HG02884 (cell line): ENCODE results near the gene ADORA1.

Experiments used
- ATAC-seq: cut with Tn5 transposase; IDR thresholded peaks from one replicate; pipeline ENCODE4 v1.9.1; 2021; ENCODE audit warnings: mild to moderate bottlenecking, moderate library complexity; ENCODE audit not compliant: unreplicated experiment

Gene ADORA1

DNA sequence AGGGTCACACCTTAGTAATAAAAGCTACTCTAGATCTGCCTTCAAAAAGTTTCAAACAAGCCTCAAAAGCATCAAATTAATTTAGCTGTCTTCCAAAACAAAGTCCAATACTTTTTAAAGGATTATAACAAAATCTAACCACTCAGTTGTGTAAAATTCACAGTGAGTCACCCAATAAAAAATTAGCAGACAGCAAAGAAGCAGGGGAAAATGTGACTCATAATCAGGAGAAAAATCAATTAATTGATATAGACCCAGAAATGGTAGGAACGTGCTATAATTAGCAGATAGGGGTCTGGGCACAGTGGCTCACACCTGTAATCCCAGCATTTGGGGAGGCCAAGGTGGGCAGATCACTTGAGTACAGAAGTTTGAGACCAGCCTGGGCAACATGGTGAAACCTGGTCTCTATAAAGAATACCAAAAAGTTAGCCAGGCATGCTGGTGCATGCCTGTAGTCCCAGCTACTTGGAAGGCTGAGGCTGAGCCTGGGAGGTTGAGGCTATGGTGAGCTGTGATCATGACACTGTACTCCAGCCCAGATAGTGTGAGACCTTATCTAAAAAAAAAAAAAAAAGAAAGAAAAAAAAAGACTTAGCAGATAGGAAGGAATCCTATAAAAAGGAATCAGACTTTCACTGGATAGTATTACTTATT is 33.6 kb upstream of the ADORA1 start:
- no peak for ATAC-seq

DNA sequence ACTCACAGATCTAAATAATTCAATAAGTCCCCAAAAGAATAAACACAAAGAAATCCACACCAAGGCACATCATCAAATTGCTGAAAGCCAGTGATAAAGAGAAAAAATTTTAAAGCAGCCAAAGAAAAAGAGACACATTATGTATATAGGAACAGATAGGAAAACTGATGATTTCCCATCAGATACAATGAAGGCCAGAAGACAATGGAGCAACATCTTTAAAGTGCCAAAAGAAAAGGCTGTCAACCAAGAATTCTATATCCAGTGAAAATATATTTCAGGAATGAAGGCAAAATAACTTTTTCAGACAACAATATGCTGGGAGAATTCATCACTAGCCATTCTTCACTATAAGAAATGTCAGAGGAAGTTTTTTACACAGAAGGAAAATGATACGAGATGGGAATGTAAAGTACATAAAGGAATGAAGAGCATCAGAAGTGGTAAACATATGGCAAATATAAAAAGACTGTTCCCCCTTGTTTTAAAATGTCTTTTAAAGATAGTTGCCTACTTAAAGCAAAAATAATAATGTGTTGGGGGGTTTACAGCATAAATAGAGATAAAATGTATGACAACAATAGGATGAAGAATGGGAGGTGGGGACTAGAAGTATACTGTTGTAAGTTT is 32.4 kb upstream of the ADORA1 start:
- no peak for ATAC-seq

DNA sequence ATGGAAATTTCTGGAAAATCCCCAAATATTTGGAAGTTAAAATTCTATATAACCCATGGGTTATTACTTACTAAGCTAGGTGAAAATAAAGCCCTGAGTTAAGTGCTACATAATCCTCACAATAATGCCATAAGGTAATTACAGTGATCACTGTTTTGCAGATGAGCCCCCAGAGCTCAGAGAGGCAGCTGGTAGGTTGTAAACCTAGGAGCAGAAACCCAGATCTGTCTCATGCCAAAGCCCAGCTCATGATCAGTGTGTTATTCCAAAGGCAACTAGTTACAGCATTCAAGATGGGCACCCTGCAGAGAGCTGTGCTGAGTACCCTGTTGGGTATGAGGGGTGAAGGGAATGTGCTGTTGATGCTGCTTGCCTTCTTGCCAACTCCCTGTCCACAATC is 31.0 kb upstream of the ADORA1 start:
- ATAC-seq = no peak

DNA sequence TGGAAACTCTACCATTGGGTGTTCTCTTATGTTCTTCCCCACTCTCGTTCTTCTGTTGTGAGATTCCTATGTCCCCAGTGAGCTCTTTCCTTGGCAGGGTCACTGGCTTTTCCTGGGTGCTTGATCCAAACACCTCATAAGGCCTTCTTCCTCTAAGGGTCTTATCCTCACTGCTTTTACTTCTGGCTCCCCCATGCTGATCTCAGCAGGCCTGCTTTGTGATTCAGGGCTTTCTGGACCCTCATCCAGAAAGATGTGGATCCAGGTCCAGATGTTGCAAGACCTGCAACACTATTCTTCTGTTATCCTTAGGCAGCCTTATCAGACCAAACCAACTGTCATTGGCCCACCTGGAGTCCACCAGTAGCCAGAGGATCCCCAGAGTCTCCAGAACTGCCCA is 30.5 kb upstream of the ADORA1 start:
- ATAC-seq = no peak

DNA sequence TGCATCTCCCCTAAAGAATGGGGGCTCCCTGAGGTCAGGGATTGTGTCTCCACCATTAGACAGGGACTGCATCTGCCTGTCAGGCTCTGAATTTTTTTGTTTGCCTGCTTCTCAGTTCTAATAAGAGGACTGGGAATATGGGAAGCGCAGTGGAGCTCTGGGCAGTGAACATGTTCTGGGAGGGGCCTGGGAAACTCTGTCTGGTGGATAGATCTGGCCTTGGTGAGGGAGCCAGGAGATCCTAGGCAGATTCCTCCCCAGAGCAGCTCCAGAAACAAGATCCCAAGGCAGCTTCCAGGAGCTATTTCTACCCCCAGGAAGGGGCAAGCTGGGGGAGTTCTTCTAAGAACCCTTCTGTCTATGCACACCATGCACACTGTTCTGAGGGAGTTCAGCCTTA is 29.1 kb upstream of the ADORA1 start:
- no peak for ATAC-seq

DNA sequence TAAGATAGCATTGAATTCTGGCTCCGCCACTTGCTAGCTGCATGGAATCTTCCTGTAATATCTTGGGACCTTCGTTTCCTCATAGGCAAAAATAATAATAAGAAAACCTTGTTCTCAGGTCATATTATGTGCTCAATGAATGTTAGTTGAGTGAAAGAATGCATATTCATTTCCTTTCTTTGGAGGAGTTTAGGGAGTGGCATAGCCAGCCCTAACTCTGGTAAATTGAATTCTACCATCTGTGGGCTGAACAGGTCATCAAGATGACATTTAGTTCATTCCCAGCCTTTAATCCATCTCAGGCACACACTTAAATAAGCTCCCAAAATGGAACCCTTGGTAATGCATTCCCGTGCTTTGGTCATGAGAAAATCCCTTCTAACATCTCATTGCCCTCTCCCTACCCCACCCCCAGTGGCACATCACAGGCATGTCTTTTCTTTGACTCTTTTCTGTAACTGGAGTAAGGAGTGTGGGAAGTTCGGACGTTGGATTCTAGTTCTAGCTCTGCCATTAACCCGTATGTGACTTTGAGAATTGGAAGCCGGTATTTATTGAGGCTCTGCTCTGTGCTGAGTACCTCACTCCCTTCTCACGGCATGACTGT is 28.5 kb upstream of the ADORA1 start:
- no peak for ATAC-seq

DNA sequence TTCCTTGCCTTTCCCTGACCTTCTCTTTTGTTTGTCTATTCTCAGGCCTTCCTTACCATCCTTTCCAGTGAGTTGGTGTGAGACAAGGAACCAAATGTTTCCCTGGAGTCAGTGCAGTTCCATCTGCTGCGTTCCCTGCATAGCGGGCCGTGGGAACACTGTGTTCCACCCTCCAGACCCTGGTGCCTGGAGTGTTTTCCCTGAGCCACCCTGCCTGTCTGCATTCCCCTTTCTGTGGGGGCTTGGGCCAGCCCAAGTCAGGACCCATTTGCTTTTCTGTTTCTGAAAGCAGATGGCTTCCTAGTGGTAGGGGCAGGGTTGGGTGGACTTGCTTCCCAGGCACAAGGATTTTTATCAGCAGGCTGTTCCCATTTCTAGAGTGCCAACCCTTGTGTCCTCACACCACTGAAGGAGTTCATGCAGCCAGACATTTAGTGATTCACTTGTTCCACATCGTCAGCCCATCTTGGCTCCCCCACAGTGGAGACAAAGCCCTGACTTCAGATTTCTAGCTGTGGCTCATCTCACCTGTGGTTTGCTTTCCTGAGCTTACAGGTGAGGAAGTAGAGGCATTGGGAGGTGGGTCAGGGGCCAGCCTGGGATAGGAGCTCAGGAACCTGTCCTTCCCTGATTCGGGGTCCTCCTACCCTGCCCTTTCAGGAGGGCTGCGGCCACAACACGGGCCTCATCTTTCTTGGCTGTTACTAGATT is 27.6 kb upstream of the ADORA1 start:
- no peak for ATAC-seq

DNA sequence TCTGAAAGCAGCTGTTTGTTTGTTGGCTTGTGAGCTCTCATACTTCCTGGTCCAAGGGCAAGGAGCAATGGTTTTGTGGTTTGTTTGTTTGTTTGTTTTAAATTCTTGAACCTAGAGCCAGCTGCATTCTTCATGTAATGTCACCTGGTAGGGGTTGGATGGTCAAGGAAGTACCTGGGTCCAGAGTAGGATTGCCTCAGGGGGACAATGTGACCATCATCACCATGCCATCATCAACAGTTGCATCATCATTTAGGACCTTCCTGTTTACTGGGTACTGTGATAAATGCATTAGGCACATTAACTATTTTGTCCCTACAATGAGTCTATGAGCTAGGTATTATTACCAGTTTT is 27.0 kb upstream of the ADORA1 start:
- no peak for ATAC-seq

DNA sequence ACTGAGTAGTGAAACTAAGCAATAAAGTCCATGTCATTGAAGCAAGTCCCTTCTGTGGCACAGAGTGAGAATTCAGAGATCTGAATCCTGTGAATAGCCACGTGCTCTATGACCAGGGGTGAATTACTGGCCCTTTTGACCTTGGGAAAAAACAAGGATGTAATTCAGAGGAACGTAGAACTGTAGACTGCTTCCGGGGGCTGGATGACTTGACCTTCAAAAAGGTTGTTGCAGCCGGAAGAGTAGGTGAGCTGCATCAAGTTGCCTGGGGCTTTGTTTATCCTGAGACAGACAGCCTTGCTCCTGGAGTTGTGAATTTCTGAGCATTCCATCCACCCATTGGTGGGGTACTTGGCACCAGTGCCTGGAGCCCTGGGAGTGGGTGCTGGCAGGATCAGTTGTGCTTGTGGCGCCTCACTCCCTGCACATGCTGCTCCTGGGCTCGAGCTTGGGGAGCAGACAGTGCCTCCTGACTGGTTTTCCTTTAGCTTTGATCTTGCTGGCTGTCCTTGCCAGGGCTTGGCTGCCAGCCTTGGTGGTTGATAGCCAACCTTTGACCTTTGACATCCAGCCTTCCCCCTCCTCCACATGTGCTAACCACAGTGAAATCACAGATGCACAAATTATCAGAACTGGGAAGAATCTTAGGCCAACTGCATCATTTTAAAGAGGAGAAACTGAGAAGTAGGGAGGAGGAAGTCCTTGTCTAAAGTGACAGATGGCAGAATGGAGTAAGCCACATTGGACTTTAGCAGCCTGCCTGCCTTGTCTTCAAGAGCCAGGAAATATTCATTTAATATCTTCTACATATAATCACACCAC is 25.5 kb upstream of the ADORA1 start:
- ATAC-seq = no peak

DNA sequence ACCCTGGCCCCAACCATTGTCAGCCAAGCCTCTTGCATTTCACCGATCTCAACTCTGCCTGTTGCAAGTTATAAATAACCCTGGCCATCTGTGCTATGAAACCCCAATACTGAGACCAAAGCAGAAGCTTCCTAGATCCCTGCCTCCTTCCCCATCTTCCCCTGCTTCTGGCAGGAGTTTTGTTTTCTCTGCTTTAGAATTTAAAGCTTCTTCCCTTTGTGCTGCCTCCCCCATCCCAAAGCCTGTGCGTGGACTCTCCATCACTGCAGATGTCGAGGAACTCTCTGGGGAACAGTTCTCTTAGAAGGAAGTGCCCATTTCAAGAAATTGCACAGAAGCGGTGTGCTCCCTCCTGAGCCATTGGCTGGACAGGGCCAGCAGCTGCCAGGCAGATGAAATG is 24.3 kb upstream of the ADORA1 start:
- no peak for ATAC-seq

DNA sequence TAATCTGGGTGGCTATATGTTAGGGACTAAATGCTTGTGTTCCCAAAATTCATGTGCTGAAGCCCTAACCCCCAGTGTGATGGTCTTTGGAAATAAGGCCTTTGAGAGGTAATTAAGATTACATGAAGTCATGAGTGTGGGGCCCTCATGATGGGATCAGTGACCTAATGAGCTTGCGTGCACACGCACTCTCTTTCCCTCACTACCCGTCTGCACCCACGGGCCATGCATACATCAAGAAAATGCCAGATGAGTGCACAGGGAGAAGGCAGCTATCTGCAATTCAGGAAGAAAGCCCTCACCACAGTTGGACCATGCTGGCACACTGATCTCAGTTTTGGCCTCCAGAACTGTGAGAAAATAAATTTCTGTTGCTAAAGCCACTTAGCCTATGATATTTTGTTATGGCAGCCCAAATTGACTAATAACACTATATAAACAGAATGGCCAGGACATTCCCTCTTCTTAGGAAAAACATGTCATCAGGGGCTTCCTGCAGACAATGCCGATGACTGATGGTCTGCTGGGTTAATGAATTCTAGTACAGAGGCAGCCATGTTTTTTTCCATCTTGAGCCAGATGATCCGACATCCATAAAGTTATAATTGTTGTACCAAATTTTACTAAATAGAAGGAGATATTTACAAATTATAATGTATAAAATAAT is 23.6 kb upstream of the ADORA1 start:
- ATAC-seq = no peak

DNA sequence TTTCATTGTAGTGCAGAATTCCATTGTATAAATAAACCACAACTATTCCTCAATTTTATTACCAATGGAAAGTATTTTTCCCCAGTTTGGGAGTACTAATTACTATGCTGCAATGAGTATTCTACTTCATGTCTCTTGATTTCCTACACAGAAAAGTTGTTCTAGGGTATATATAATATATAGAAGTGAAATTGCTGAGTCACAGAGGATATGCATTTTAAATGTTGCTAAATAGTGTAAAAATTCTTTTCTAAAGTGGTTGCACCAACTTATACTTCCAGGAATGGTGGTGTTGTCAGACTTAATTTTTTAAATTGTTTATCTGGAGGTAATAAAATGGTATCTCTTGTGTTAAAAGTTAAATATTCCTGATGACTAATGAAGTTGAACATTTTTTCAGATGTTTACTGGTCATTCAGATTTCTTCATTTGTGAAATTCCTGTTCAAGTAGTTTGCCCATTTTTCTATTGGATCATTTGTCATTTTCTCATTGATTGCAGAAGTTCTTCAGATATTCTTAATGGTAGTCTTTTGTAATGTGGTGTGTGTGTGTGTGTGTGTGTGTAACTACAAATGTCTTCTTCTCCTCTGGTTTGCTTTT is 22.6 kb upstream of the ADORA1 start:
- no peak for ATAC-seq

DNA sequence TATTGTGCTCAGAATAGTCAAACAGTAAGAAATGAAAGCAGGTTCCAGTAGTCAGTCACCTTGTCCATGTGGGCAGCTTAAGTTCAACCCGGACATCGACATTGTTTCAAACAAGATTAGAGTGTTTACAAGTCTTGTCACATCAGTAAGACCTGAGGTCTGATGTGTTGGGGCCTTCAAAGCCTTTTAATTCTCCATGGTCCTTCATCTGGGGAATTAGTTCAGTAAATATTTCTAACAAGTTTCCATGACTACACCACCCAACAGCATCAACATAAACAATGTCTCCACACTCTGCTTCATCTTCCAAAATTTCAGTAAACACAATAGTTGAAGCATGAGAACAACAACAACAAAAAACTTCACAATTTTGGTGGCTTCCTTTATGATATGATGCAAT is 15.1 kb upstream of the ADORA1 start:
- no peak for ATAC-seq

DNA sequence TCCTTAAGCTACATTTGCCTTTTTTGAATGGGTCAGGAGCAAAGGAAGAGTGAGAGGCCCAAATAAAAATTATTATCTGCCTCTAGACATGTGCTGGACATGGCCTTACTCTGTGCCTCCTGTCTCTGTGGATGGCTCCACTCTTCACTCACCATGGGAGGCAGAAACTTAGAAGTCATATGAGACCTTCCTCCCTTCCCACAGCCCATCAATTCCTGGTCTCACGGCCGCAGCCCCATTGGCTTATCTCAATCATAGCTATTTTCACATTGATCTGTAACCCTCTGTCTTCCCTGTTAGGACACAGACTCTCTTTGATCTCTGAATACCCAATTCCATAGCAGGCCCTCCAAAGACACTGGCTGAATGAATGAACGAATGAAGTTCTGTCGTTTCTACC is 14.2 kb upstream of the ADORA1 start:
- ATAC-seq = no peak

DNA sequence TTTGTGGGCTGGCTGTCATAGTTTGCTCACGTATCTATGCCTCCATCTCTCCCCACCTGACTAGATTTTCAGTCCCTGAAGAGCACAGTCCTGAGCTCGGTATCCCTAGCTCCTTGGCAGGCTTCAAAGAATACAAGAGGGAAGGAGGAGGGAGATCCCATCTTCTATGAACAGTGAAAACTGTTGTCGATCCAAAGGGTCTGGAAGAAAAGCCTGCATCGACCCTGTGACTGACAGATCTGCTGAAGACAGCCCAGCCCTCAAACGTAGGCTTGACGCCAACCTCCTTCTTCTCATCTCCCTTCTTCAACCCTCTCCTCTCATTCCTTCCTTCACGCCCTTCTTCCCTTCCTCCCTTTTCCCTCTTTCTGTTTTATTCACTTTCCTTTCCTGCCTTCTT is 13.3 kb upstream of the ADORA1 start:
- ATAC-seq = no peak

DNA sequence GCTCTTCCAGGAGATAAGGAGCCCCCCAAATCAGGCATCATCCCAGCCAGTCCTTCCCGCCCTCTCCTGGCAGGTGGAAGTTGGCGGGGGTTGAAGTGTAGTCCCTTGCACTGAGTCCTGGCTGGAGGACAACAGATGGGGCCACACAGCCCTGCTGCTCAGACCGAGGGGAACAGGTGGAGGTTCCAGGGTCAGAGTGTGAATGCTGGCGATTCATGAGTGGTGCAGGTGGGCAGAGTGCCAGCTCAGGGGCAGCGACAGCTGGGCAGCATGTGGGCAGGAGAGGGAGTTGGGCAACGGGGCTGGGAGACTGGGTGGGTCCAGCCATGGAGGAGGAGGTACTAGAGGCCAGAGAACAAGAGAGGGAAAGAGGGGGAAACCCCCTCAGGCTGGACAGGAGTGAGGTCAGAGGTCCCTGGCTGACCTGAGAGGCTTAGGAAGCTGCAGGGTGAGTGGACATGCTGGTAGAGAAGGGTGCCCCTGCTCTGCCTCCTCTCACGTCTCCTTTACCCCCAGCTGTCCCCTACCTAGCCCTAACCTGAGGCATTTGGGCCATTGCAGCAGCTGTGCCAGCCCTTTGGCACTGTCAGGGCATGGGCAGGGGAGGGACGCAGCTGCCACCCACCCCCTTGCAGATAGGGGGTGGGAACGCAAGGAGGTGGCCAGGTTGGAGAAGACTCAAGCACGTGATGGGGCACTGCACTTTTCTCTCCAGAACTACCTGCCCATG is 11.3 kb upstream of the ADORA1 start:
- no peak for ATAC-seq

DNA sequence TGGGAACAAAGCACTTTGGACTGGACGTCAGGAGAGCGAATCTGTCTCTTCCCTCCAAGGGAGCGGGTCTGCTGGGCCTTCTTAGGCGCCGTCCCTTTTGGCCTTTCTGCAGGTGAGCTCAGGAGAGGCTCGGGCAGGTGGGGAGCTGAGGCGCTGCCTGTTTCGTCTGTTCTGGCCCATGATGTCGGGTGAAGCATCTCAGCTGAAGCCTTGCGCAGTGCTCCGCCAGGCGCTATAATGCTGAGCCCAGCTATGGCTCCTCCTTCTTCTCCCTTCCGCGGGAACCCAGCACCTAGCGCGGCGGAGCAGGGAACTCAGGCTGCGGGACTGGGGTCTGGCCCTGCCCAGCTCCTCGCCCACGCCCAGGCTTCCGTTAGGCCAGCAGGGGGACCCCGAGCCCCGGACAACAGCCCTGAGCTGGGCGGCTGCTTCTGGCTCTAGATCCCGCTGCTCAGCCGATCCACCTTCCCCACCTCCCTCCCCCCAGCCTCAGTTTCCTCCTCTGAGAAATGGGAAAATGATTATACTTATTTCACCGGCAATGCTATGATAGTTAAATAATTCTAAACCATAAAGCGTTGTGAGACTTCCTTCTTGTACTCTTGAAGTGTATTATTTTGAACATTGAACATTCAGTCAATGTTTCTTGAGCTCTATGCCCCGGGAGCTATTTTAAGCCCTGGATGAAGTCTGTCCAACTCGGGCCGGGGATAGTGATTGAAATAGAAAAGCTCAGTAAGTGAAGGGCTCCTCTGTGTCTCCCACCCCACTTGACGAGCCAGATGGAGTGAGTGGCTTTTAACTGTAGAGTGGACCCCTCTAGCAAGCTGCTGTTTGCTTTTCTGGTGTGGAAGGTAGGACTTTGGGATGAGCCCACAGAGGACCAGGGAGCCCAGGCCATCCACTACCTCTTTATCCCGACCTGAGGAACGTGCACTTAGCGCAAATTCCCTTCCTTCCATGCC is 9.6 kb upstream of the ADORA1 start:
- ATAC-seq = no peak

DNA sequence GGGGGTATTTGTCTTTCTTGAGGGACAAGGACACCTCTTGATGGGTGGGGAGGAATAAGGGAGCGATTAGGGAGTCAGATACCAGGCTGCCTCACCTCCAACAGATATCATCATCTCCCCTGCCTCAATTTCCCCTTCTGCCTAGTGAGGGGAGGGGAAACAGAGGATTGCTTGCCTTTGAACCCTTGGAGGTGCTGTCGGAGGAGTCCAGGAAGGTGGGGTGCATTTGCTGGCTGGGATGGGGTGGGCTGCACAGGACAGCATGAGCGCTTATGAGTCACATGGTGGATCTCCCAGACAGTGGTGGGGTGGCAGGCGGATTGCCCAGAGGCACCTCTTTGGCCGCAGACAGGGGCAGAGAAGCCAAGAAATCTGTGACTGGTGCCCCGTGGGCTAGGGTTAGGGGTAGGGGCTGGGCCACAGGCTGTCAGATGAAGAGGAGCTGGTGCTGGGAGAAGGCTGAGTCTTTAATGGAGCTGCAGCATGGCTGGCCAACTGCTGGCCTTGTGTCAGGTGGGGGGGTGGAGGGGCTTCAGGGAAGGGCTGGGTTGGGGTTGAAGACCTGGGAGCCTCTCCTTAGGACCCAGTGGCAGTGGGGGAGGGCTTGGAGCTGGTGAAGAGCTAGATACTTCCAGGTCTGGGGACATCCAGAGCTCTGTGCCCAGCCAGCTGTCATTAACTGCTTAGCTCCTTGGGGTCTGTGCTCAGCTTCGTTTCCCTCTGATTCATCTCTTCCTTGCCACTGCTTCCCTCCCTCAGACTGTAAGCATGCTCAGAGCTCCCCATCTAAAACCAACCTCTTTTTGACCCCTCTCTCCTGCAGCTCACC is 7.0 kb upstream of the ADORA1 start:
- ATAC-seq = no peak
